ENCODE results near the gene MICAL3.
"Not testable (repeated sequence)": the region's sequence is repeated elsewhere in the genome, so short reads cannot be mapped to it uniquely, and the experiment has no call there.

The MICAL3 gene

DNA sequence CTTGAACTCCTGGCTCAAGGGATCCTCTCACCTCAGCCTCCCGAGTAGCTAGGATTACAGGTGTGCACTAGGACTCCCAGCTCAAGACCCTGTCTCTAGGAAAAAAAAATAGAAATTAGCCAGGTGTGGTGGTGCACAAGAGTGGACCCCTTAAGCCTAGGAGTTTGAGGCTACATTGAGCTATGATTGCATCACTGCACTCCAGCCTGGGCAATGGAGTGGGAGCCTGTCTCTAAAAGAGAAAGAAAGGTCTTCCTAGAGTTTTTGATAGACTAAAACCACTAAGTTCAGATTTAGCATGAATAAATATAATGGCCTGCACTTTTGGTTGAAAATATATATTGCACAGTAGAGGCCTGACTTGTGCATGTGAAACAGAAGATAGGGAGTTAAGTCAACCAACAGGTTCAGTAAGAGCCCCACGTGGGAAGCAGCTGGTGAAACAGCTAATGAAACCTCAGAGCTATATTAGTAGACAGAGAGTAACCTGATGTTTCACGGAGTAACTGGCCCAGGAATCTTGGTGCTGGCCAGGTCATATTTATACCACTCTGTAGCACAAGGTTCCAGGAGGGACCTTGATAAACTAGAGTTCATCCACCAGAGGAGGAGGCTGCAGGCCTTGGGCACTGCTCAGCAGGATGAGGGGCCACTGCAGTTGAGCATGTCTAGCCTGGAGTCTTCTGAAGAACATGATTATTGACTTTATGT, 4.6 kb upstream of the MICAL3 start:
- no peak for DNase-seq

- not testable (repeated sequence) for DNase-seq
These were observed 1.5 kb upstream of the MICAL3 start for GRCh38 chr22:18025898-18026297.

- no peak for DNase-seq
These were observed 777 bp upstream of the MICAL3 start for GRCh38 chr22:18024956-18025720.

DNA sequence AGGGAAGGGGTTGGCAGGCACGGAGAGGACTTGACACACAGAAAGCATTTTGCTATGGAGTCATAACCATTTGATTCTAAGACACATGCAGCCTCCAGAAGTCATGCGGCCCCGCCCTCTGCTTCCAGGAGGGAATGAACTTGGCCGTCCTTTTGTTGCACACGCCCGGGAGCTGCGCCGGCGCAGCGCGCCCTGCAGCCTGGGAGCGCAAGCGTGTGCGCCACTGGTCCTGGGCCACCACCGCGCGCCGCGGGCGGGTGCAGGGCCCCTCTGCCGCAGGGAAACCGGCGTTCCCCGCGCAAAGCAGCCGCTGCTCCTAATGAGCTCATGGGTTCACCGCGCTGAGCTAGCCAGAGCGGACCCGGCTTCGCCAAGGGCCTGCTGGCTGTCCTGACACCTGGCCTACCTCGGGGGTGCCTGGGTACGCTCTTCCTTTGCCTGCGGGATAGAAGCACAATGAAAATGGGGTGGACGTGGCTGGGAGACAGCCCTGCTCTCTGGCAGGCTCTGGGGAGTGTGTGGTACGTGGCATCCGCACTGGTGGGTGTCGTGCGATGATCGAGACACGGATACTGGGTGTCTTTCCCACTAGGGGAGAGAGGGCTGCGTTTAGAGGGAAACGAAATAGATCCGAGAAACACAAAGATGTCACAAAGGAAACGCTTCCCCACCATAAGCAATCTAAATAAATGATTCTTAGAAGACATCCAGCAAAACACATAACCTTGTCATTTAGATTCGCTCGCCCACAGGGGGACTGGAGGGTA, 669 bp downstream of the MICAL3 start:
- DNase-seq: peak; percentile 93

DNA sequence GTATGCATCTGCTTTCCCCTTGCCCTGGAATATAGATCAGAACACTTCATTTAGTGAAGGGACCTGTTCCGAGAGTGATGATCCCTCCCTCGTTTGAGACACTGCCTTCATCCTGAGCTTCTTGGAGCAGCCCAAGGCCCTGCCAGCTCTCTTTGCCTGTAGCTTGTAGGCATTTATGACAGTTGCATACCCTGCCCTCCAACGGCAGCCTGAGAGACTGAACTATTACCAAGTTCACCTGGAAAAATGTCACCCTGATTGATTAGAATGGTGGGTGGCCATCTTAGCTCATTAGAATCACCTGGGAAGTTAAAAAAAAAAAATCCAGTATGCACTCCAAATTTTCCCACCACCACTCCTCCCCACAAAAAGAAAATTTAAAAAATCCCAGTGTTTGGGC, 1.5 kb downstream of the MICAL3 start:
- DNase-seq: peak; percentile 35

- no peak for DNase-seq
These were observed 2.9 kb downstream of the MICAL3 start for GRCh38 chr22:18021431-18021830.

DNA sequence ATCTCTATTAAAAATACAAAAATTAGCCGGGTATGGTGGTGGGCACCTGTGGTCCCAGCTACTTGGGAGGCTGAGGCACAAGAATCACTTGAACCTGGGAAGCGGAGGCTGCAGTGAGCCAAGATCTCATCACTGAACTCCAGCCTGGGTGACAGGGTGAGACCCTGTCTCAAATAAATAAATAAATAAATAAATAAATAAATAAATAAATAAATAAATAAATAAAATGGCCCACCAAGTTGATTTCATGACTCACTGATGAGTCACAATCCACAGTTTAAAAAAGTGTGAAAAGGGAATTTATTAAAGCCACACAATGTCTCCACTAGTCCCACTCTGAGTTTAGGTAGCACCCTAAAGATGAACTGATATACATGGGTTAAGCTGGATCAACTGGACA, 3.6 kb downstream of the MICAL3 start:
- not testable (repeated sequence) for DNase-seq

DNA sequence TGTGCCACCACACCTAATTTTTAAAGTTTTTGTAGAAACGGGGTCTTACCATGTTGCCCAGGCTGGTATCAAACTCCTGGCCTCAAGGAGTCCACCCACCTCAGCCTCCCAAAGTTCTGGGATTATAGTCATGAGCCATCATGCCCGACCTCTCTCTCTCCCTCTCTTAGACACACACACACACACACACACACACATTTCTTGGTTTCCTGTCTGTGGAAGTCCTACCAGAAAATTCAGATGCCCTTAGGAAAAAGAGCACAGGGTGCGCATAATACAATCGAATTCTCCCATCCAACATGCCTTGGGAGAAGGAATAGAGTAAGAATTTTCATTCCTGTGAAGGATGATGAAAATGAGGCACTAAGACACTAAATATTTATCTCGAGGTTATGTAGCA, 10.4 kb downstream of the MICAL3 start:
- DNase-seq: no peak

DNA sequence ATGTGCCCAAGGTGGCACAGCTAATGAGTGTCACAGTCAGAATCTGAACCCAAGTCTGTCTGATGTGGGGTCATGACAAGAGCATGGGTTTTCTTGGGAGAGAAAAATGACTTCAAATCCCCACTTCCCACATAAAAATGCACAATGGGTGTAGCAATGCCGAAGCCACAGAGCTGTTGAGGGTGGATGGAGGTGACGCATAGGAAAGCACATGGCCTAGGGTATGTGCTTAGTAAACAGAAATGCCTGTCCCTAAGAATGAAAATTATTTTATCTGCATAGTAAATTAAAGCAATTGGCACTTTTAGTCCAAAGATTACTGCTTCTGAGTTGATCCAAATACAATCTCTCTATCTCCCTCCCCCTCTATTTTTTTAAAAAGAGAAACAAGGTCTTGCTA, 10.9 kb downstream of the MICAL3 start:
- DNase-seq: no peak

DNA sequence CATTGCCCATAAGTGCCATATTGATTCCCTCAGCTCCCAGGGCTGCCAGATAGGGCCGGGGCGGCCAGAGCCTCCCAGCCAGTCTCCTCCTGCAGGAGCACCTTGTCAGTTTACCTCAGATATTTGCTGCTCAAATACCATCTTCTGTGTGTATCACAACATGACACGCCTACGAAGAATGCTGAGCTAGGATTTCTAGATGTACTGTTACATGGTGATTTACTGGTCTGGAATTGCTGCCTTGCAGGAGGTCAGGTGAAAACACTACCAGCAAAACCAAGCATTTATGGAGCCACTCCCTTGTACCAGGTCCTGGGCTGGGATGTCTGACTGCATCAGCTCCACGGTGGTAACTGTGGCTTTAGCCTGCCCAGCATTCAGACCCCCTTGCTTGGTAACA, 11.8 kb downstream of the MICAL3 start:
- DNase-seq: no peak

GRCh38 chr22:18010266-18010665, 14.1 kb downstream of the MICAL3 start:
- no peak for DNase-seq

DNA sequence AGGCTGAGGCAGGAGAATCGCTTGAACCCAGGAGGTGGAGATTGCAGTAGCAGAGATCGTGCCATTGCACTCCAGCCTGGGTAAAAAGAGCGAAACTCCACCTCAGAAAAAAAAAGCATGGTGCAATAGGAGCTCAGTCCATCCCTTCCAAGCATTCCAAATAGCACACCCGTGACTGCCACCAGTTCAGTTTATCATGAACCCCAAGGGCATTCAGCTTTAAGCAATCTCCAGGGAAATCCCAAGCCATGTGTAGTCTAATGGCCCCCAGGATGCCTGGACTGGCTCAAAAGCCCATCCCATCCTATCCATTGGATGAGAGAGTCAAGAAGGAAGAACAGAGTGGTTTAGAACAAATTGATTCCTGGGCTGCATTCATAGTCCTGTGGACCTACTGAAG, 16.2 kb downstream of the MICAL3 start:
- no peak for DNase-seq

DNA sequence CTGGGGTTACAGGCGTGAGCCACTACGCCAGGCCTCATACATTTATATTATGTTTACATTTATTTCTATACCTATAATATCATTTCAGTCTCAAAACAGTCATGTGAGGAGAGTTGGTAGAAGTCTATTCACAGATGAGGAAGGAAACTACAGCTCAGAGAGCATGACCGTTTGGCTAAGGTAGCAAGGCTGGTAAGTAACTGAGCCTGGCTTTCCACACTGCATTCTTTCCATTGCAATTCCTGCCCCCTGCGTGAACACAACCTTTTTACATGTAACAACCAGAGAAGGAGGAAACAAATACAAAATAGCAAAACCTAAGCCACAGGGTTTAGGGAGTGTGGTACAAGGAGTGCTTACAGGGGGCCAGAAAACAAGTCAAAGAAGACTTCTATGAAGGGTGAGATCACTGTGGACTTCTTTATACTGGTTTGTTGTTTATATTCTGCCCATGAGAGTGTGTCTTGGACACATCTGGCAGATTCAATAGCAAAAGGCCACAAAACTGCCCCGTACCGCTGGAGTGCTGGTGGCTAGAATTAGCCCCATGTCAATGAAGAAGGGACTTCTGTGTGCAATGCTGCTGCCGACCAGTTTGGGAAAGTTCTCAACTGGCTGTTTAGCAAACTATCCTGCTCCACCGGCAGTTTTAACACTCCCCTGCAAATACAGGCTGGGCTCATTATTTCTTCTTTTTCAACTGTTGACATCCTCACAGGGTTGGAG, 19.0 kb downstream of the MICAL3 start:
- DNase-seq: no peak

GRCh38 chr22:18001894-18002315, 22.5 kb downstream of the MICAL3 start:
- DNase-seq: not testable (repeated sequence)

- peak; percentile 99 for DNase-seq
These were observed 23.1 kb downstream of the MICAL3 start for GRCh38 chr22:18001040-18001893.

DNA sequence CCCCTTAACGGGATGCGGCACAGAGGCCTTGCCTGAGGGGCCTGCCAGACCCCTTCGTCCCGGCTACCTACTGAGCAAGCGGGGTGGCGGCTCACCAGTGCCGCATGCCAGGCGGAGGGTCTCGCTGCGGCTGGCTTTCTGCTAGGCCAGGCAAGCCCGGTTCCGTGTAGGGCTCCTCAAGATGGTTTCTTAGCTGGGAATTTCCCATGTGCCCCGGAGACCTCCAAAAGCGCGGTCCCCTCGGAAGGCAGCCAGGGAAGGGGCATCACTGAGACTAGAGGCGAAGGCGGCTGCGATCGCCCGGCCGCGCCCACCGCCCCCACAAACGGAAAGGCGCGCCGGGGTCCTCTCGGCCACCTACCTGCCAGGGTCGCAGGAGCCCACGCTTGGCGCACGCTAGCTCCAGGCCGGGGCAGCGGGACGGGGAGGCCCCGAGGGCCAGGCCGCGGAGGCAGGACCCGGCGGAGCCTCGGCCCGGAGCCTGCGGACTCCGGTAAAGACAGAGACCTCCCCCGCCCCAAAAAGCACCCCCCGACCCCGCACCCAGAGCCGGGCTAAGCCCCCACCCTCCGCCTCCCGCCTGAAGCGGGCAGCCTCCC, 23.8 kb downstream of the MICAL3 start:
- DNase-seq: peak; percentile 52

GRCh38 chr22:17999851-18000250, 24.5 kb downstream of the MICAL3 start:
- no peak for DNase-seq

DNA sequence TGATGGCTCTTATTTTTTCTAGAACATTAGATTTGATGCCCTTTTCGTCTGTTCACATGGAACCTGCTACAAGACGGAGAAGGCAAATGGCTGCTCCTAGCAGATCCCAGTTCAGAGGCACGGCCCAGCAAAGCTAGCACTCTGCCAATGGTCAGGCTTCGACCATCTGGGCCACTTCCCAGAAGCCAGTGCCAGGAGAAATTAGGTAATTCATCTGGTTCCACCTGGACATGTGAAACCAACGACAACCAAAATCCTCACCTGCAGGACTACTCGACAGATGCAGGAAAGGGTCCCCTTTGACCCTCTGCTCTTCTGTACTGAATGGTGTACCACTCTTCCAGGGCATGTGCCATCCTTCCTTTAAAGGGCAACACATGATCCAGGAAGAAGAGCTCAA, 25.4 kb downstream of the MICAL3 start:
- peak; percentile 29 for DNase-seq

GRCh38 chr22:17997456-17997855, 26.9 kb downstream of the MICAL3 start:
- no peak for DNase-seq

DNA sequence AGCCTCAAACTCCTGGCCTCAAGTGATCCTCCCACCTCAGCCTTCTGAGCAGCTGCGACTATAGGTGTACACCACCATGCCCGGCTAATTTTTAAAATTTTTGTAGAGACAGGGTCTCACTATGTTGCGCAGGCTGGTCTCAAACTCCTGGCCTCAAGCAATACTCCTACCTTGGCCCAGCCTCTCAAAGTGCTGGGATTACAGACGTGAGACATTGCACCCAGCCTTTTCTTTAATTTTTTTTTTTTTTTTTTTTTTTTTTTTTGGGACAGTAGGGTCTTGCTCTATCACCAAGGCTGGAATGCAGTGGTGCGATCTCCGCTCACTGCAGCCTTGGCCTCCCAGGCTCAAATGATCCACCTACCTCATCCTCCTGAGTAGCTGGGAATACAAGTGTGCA, 29.1 kb downstream of the MICAL3 start:
- DNase-seq: not testable (repeated sequence)

GRCh38 chr22:17994424-17995108, 29.8 kb downstream of the MICAL3 start:
- no peak for DNase-seq
